GM12878 (cell line): ENCODE data around the gene PRKN. TPM values are rescaled to one million over a fixed set of nuclear protein-coding genes. Genes with fewer than 3 reads are reported as not detected.

Experiments used
- ATAC-seq: fragments of 200-7000 bp; cut with Tn5 transposase; 3 replicates; pipeline ENCODE4 v1.9.1; 2020; ENCODE audit warnings: mild to moderate bottlenecking, moderate library complexity
- BruUV-seq: library from RNA; stranded (reverse); fragments of 400-500 nt; replicated peaks from 2 replicates; lab custom pipeline; 2021; lab: Mats Ljungman, UMichigan
- CTCF ChIA-PET: fragments of 300-600 bp; sonication (Branson Sonifier 250); formaldehyde crosslinking; extraction: SDS; loops from one replicate; lab custom pipeline; 2021; ENCODE audit warnings: inconsistent platforms; lab: Yijun Ruan, JAX
- POLR2A ChIA-PET: fragments of 350-600 bp; formaldehyde crosslinking; extraction: SDS; loops from one replicate; lab custom pipeline; 2021; ENCODE audit warnings: inconsistent platforms; lab: Charles Lee
- RAD21 ChIA-PET: fragments of 300-600 bp; sonication (Branson Sonifier 250); formaldehyde crosslinking; loops from one replicate; lab custom pipeline; 2023; ENCODE audit warnings: antibody characterized with exemption; ENCODE audit not compliant: unreplicated experiment; lab: Charles Lee
- SMC1A ChIA-PET: fragments of 300-600 bp; sonication (Branson Sonifier 250); formaldehyde crosslinking; loops from one replicate; lab custom pipeline; 2023; ENCODE audit not compliant: unreplicated experiment, uncharacterized antibody; lab: Charles Lee
- DNase-seq: peaks from one replicate; pipeline ENCODE4 v3.0.0-alpha.2; 2011; ENCODE audit warnings: low read depth, low spot score
- FAIRE-seq: peaks from 3 replicates; lab custom pipeline; 2011; peaks lifted over from hg19 to GRCh38; lab: Jason Lieb, UNC
- H2AFZ ChIP-seq: 2 replicates; pipeline ENCODE4 v1.6.0; 2011; ENCODE audit warnings: low read depth, low read length, control low read depth; ENCODE audit not compliant: control insufficient read depth
- H3K27ac ChIP-seq: 2 replicates; pipeline ENCODE4 v1.5.1; 2011; ENCODE audit warnings: control low read depth; ENCODE audit not compliant: control insufficient read depth, insufficient read depth
- H3K27me3 ChIP-seq, 2 experiments: replicated peaks in 1 of 2; 2 replicates each; pipeline versions ENCODE4 v1.6.0 to v1.6.1; 2011; ENCODE audit warnings: low read length in 1 of 2; ENCODE audit not compliant: control insufficient read depth in 2 of 2, insufficient read depth in 2 of 2
- H3K36me3 ChIP-seq, 2 experiments: 2 replicates each; pipeline ENCODE4 v1.5.1; 2011; ENCODE audit warnings: low read length in 1 of 2; ENCODE audit not compliant: control insufficient read depth in 2 of 2, insufficient read depth in 2 of 2
- H3K4me1 ChIP-seq: 2 replicates; pipeline ENCODE4 v1.6.1; 2011; ENCODE audit warnings: mild to moderate bottlenecking, low read length, moderate library complexity, mixed read lengths; ENCODE audit not compliant: control insufficient read depth, insufficient read depth
- H3K4me2 ChIP-seq: 2 replicates; pipeline ENCODE4 v1.6.0; 2011; ENCODE audit warnings: control low read depth; ENCODE audit not compliant: control insufficient read depth, insufficient read depth
- H3K4me3 ChIP-seq: fragments of 200-600 bp; sonication (generic); 2 replicates; pipeline ENCODE4 v1.5.1; 2016
- H3K79me2 ChIP-seq: 2 replicates; pipeline ENCODE4 v1.6.0; 2011; ENCODE audit warnings: low read length; ENCODE audit not compliant: control insufficient read depth, insufficient read depth
- H3K9ac ChIP-seq: 2 replicates; pipeline ENCODE4 v1.8.0; 2011; ENCODE audit warnings: low read length, control low read depth, mixed read lengths; ENCODE audit not compliant: control insufficient read depth, insufficient read depth
- H3K9me3 ChIP-seq: replicated peaks from 3 replicates; pipeline ENCODE4 v1.5.1; 2011; ENCODE audit warnings: mild to moderate bottlenecking, low read length; ENCODE audit not compliant: control insufficient read depth, insufficient read depth
- H4K20me1 ChIP-seq: 2 replicates; pipeline ENCODE4 v1.6.0; 2011; ENCODE audit not compliant: control insufficient read depth, insufficient read depth
- MYC ChIP-seq: IDR thresholded peaks from 2 replicates; pipeline ENCODE4 v1.6.1; 2011; ENCODE audit warnings: mild to moderate bottlenecking, low read length, moderate library complexity, inconsistent platforms; ENCODE audit not compliant: insufficient read depth, insufficient replicate concordance, insufficient read length, severe bottlenecking
- NFXL1 ChIP-seq: fragments of 450-650 bp; IDR thresholded peaks from 2 replicates; pipeline ENCODE4 v1.6.1; 2017; ENCODE audit warnings: antibody characterized with exemption, mild to moderate bottlenecking, borderline replicate concordance
- NR2F1 ChIP-seq: fragments of 450-650 bp; conservative IDR thresholded peaks from 2 replicates; pipeline ENCODE4 v1.6.1; 2017; ENCODE audit warnings: mild to moderate bottlenecking
- RFX5 ChIP-seq: IDR thresholded peaks from 2 replicates; pipeline ENCODE4 v1.6.1; 2011; ENCODE audit warnings: low read depth, low read length, improper control_type of control experiment
- SP1 ChIP-seq: IDR thresholded peaks from one replicate; pipeline ENCODE4 v1.6.1; 2011; ENCODE audit warnings: low read depth, low read length
- SRF ChIP-seq, 2 experiments: IDR thresholded peaks; 2 replicates each; pipeline ENCODE4 v1.6.1; 2011; ENCODE audit warnings: low read depth in 2 of 2, low read length in 2 of 2, mild to moderate bottlenecking in 1 of 2, moderate library complexity in 1 of 2
- SUPT20H ChIP-seq: IDR thresholded peaks from 2 replicates; pipeline ENCODE4 v1.6.1; 2011; ENCODE audit warnings: low read depth, mild to moderate bottlenecking, low read length, moderate library complexity, borderline replicate concordance; ENCODE audit not compliant: control insufficient read depth
- YY1 ChIP-seq: IDR thresholded peaks from 2 replicates; pipeline ENCODE4 v1.6.1; 2011; ENCODE audit warnings: low read depth, mild to moderate bottlenecking, low read length
- WGBS: methylation state at CpG from one replicate; pipeline ENCODE4 v1.1.6; 2016; ENCODE audit warnings: low lambda C conversion rate; ENCODE audit not compliant: insufficient replicate concordance, insufficient coverage; ENCODE audit errors: missing lambda C conversion rate; 5-methylcytosine and 5-hydroxymethylcytosine counted together
- in situ Hi-C: fragments of 300-500 bp; cut with MboI; formaldehyde crosslinking; loops from 9 replicates; pipeline ENCODE4 v1.14.3; 2018; ENCODE audit warnings: mixed read lengths
- intact Hi-C: fragments of 100-400 bp; cut with micrococcal nuclease; formaldehyde crosslinking; loops from one replicate; pipeline ENCODE4 v1.14.2; 2022; ENCODE audit not compliant: unreplicated experiment
- polyA plus RNA-seq, 11 experiments: library from polyadenylated mRNA; depleted of rRNA in 4 of 11; unstranded in 6 of 11; stranded (reverse) in 5 of 11; fragments of >200 nt; fragmentation: Nextera tagmentation in 4 of 11; fragmentation: Illumina TruSeq in 1 of 11; extraction: Ambion mirVana in 4 of 11; extraction: Trizol in 1 of 11; gene quantifications; 1 replicate in 1 of 11; 2 replicates in 10 of 11; pipeline versions ENCODE4 v1.2.1 to v1.2.3, GENCODE V29; 2011 to 2016; ENCODE audit warnings: inconsistent platforms in 2 of 11, missing spikeins in 2 of 11, low read depth in 1 of 11
- total RNA-seq, 4 experiments: library from RNA; depleted of rRNA in 3 of 4; stranded (reverse); fragments of >200 nt in 3 of 4; fragmentation: Illumina TruSeq in 1 of 4; extraction: Trizol in 1 of 4; gene quantifications; 2 replicates each; pipeline versions ENCODE4 v1.2.1 to v1.2.3, GENCODE V29; 2013 to 2021
- TF ChIP-seq, protein P1 (sequence below): fragments of 450-650 bp; IDR thresholded peaks from 2 replicates; pipeline ENCODE4 v1.6.1; 2017; ENCODE audit warnings: antibody characterized with exemption, mild to moderate bottlenecking, moderate library complexity

Gene PRKN
- total and polyA plus RNA-seq, 10 of the 15 experiments (the other 5 are each of a cell fraction or from before 2014, with no cell fraction given), result 0.06 to 0.09 TPM; not detected in 8

- BruUV-seq, result no TSS peak
- H3K79me2 ChIP-seq, result no peaks in the 10 kb centered on the region
- H3K9me3 ChIP-seq, result no peaks in the 10 kb centered on the region
- in situ Hi-C loops, result no loop called here
- no peaks in the 10 kb centered on the region for H4K20me1 ChIP-seq
- DNase-seq, result no peak
- ChIA-PET CTCF (no interaction called here), SMC1A (no interaction called here), POLR2A (no interaction called here), RAD21 (no interaction called here)
- no peak overlapping the region for H3K4me3 ChIP-seq
- 19% methylated on average over 5 of the region's 5 CpGs for WGBS
- FAIRE-seq, result no peak
- H3K27ac ChIP-seq, result no peak overlapping the region
- H3K4me2 ChIP-seq, result no peak overlapping the region
- intact Hi-C loops, result no loop called here
- no peaks in the 10 kb centered on the region for H3K36me3 ChIP-seq
- no peak overlapping the region for H3K9ac ChIP-seq
- no peak overlapping the region for H2AFZ ChIP-seq
- no peaks in the 10 kb centered on the region for H3K4me1 ChIP-seq
- TF ChIP-seq NFXL1 (no peak), NR2F1 (no peak)
- H3K27me3 ChIP-seq, result no peaks in the 10 kb centered on the region
- no peak for ATAC-seq
Measured at GRCh38 chr6:162690158-162690557, 37.4 kb downstream of the PRKN start.

DNA sequence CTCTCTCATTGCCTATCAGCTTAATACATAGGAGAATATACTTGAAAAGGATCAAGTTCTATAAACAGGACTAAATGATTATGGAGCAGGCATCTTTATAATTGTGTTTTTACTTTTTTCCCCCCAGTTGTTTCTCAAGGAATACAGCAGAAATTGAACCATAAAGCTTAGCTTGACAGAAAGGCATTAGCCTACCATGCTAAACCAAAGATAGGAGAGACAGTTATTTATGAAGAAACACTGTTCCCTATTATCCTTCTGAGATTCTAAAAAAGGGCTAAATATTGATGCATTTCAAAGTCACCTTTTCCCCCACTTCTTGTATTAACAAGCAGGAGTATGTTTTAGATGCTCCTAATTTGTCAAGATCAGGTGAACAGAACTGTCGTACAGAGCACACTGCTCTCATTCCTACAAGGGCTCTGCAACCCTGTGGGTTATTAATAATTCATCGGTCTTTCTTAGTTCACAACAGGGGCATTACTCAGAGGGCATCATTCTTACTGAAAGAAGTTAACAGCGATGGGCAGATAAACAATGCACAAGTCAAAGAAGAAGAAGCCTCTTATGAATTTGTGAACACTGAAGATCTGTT lies 38.7 kb downstream of the PRKN start:
- H3K27ac ChIP-seq, result no peak overlapping the region
- no peaks in the 10 kb centered on the region for H3K36me3 ChIP-seq
- ChIA-PET SMC1A (no interaction called here), RAD21 (no interaction called here), CTCF (no interaction called here), POLR2A (no interaction called here)
- H3K4me3 ChIP-seq, result no peak overlapping the region
- no peaks in the 10 kb centered on the region for H3K4me1 ChIP-seq
- no peak for FAIRE-seq
- no peaks in the 10 kb centered on the region for H3K27me3 ChIP-seq
- no peak for TF ChIP-seq RFX5
- no peak for TF ChIP-seq SP1
- TF ChIP-seq, protein P1, sequence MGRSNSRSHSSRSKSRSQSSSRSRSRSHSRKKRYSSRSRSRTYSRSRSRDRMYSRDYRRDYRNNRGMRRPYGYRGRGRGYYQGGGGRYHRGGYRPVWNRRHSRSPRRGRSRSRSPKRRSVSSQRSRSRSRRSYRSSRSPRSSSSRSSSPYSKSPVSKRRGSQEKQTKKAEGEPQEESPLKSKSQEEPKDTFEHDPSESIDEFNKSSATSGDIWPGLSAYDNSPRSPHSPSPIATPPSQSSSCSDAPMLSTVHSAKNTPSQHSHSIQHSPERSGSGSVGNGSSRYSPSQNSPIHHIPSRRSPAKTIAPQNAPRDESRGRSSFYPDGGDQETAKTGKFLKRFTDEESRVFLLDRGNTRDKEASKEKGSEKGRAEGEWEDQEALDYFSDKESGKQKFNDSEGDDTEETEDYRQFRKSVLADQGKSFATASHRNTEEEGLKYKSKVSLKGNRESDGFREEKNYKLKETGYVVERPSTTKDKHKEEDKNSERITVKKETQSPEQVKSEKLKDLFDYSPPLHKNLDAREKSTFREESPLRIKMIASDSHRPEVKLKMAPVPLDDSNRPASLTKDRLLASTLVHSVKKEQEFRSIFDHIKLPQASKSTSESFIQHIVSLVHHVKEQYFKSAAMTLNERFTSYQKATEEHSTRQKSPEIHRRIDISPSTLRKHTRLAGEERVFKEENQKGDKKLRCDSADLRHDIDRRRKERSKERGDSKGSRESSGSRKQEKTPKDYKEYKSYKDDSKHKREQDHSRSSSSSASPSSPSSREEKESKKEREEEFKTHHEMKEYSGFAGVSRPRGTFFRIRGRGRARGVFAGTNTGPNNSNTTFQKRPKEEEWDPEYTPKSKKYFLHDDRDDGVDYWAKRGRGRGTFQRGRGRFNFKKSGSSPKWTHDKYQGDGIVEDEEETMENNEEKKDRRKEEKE, result no peak
- no peak for TF ChIP-seq MYC
- TF ChIP-seq SUPT20H, result no peak
- no peak for TF ChIP-seq SRF (IDR thresholded peaks at IDR 0.05; ENCODE audit: low read depth in 2 of 2, low read length in 2 of 2)
- TF ChIP-seq YY1, result no peak
- intact Hi-C loops (no loop called here), in situ Hi-C loops (no loop called here)
- DNase-seq, result no peak
- H3K9me3 ChIP-seq, result no peaks in the 10 kb centered on the region
- H4K20me1 ChIP-seq, result no peaks in the 10 kb centered on the region
- H3K4me2 ChIP-seq, result no peak overlapping the region
- no peaks in the 10 kb centered on the region for H3K79me2 ChIP-seq
- BruUV-seq, result no TSS peak
- H2AFZ ChIP-seq, result no peak overlapping the region
- H3K9ac ChIP-seq, result no peak overlapping the region
- 28% methylated on average over 3 of the region's 3 CpGs for WGBS
- no peak for ATAC-seq
